Nephron (organoid): ENCODE measurements around the gene PLEKHA6.

ENCODE experiments used
- H3K27ac Mint-ChIP-seq, 3 experiments: 2 replicates each; pipeline ENCODE4 v1.8.0; 2020; ENCODE audit warnings: mixed read lengths in 3 of 3, mild to moderate bottlenecking in 2 of 3, moderate library complexity in 1 of 3
- H3K27me3 Mint-ChIP-seq: 2 replicates; pipeline ENCODE4 v1.8.0; 2021; ENCODE audit warnings: low read depth, mild to moderate bottlenecking, moderate library complexity, mixed read lengths
- H3K36me3 Mint-ChIP-seq: 2 replicates; pipeline ENCODE4 v1.8.0; 2020; ENCODE audit warnings: low read depth, mixed read lengths
- H3K4me1 Mint-ChIP-seq: 2 replicates; pipeline ENCODE4 v1.8.0; 2020; ENCODE audit warnings: mixed read lengths
- H3K4me3 Mint-ChIP-seq, 3 experiments: 2 replicates each; pipeline ENCODE4 v1.8.0; 2020; ENCODE audit warnings: mild to moderate bottlenecking in 3 of 3, mixed read lengths in 3 of 3, moderate library complexity in 2 of 3
- H3K9me3 Mint-ChIP-seq: 2 replicates; pipeline ENCODE4 v1.8.0; 2020; ENCODE audit warnings: mixed read lengths
- CTCF ChIP-seq, 3 experiments: fragments of 200-600 bp; sonication (generic); IDR thresholded peaks; one replicate each; pipeline ENCODE4 v1.5.0; 2021; ENCODE audit warnings: antibody characterized with exemption in 3 of 3; ENCODE audit not compliant: unreplicated experiment in 3 of 3

PLEKHA6 gene

GRCh38 chr1:204345941-204346645 is 13.6 kb downstream of the PLEKHA6 start:
- peak overlapping the region in 2 of 3 experiments; percentile 34 to 54 for H3K4me3 Mint-ChIP-seq
- H3K27me3 Mint-ChIP-seq: peaks cover 8% of the 10 kb centered on the region
- H3K36me3 Mint-ChIP-seq: no peaks in the 10 kb centered on the region
- TF ChIP-seq CTCF (IDR thresholded peaks at IDR 0.05; ENCODE audit: unreplicated experiment in 3 of 3): no peak
- H3K27ac Mint-ChIP-seq: peak overlapping the region; percentile 73 to 90 (median 84)
- H3K9me3 Mint-ChIP-seq: no peaks in the 10 kb centered on the region
- peaks cover 93% of the 10 kb centered on the region for H3K4me1 Mint-ChIP-seq

- peak overlapping the region in 1 of 3 experiments; percentile 34 for H3K4me3 Mint-ChIP-seq
Observed at GRCh38 chr1:204345438-204345841, 14.3 kb downstream of the PLEKHA6 start.

GRCh38 chr1:204344665-204345355 is 14.9 kb downstream of the PLEKHA6 start:
- H3K4me3 Mint-ChIP-seq: peak overlapping the region in 2 of 3 experiments; percentile 40 to 56
- peaks cover 94% of the 10 kb centered on the region for H3K4me1 Mint-ChIP-seq
- TF ChIP-seq CTCF (IDR thresholded peaks at IDR 0.05; ENCODE audit: unreplicated experiment in 3 of 3): no peak
- peak overlapping the region; percentile 73 to 90 (median 84) for H3K27ac Mint-ChIP-seq
- peaks cover 8% of the 10 kb centered on the region for H3K27me3 Mint-ChIP-seq
- H3K9me3 Mint-ChIP-seq: no peaks in the 10 kb centered on the region
- no peaks in the 10 kb centered on the region for H3K36me3 Mint-ChIP-seq

More at GRCh38 chr1:204345438-204345841, 14.3 kb downstream of the PLEKHA6 start:
- Mint-ChIP-seq H3K36me3 (no peaks in the 10 kb centered on the region), H3K27me3 (peaks cover 8% of the 10 kb centered on the region), H3K9me3 (no peaks in the 10 kb centered on the region), H3K4me1 (peaks cover 93% of the 10 kb centered on the region), H3K27ac (peak overlapping the region; percentile 73 to 90 (median 84))
- no peak for TF ChIP-seq CTCF (IDR thresholded peaks at IDR 0.05; ENCODE audit: unreplicated experiment in 3 of 3)

- H3K27ac Mint-ChIP-seq: peak overlapping the region; percentile 66 to 73 (median 71)
Observed at GRCh38 chr1:204343802-204344201, 15.9 kb downstream of the PLEKHA6 start.

GRCh38 chr1:204343247-204343646 is 16.5 kb downstream of the PLEKHA6 start:
- H3K27me3 Mint-ChIP-seq: peaks cover 4% of the 10 kb centered on the region
- peaks cover 92% of the 10 kb centered on the region for H3K4me1 Mint-ChIP-seq
- peak overlapping the region in 2 of 3 experiments; percentile 2 to 17 for H3K4me3 Mint-ChIP-seq
- H3K9me3 Mint-ChIP-seq: no peaks in the 10 kb centered on the region
- no peaks in the 10 kb centered on the region for H3K36me3 Mint-ChIP-seq
- peak overlapping the region; percentile 66 to 73 (median 71) for H3K27ac Mint-ChIP-seq
- TF ChIP-seq CTCF (IDR thresholded peaks at IDR 0.05; ENCODE audit: unreplicated experiment in 3 of 3): no peak

More at GRCh38 chr1:204343802-204344201, 15.9 kb downstream of the PLEKHA6 start:
- Mint-ChIP-seq H3K36me3 (no peaks in the 10 kb centered on the region), H3K27me3 (peaks cover 8% of the 10 kb centered on the region), H3K4me3 (peak overlapping the region in 1 of 3 experiments; percentile 17), H3K9me3 (no peaks in the 10 kb centered on the region), H3K4me1 (peaks cover 93% of the 10 kb centered on the region)
- TF ChIP-seq CTCF (IDR thresholded peaks at IDR 0.05; ENCODE audit: unreplicated experiment in 3 of 3): no peak
